ENCODE results near the gene ZNF443.
"Not testable (repeated sequence)": the region's sequence is repeated elsewhere in the genome, so short reads cannot be mapped to it uniquely, and the experiment has no call there.

The ZNF443 gene

DNA sequence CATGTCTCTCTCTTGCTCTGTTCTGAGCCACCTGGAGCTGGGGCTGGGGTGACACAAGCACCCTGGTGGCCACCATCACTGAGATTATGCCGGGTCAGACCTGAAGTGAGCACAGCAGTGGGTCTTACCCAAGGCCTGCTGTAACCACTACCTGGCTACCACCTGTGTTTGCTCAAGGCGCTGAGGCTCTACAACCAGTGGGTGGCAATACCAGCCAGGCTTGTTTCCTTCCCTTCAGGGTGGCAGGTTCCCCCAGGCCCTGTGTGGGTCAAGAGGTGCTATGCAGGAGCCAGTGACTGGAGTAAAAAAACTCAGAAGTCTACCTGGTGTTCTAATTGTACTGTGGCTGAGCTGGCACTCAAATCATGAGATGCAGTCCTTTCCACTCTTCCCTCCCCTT lies 8.0 kb upstream of the ZNF443 start:
- H3K4me3 ChIP-seq (ENCODE audit: low read length), result no peak overlapping the region
- TF ChIP-seq, protein P1, sequence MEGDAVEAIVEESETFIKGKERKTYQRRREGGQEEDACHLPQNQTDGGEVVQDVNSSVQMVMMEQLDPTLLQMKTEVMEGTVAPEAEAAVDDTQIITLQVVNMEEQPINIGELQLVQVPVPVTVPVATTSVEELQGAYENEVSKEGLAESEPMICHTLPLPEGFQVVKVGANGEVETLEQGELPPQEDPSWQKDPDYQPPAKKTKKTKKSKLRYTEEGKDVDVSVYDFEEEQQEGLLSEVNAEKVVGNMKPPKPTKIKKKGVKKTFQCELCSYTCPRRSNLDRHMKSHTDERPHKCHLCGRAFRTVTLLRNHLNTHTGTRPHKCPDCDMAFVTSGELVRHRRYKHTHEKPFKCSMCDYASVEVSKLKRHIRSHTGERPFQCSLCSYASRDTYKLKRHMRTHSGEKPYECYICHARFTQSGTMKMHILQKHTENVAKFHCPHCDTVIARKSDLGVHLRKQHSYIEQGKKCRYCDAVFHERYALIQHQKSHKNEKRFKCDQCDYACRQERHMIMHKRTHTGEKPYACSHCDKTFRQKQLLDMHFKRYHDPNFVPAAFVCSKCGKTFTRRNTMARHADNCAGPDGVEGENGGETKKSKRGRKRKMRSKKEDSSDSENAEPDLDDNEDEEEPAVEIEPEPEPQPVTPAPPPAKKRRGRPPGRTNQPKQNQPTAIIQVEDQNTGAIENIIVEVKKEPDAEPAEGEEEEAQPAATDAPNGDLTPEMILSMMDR (conservative IDR thresholded peaks at IDR 0.05; ENCODE audit: low read depth, low read length), result no peak
- DNase-seq (ENCODE audit: low read depth), result no peak

DNA sequence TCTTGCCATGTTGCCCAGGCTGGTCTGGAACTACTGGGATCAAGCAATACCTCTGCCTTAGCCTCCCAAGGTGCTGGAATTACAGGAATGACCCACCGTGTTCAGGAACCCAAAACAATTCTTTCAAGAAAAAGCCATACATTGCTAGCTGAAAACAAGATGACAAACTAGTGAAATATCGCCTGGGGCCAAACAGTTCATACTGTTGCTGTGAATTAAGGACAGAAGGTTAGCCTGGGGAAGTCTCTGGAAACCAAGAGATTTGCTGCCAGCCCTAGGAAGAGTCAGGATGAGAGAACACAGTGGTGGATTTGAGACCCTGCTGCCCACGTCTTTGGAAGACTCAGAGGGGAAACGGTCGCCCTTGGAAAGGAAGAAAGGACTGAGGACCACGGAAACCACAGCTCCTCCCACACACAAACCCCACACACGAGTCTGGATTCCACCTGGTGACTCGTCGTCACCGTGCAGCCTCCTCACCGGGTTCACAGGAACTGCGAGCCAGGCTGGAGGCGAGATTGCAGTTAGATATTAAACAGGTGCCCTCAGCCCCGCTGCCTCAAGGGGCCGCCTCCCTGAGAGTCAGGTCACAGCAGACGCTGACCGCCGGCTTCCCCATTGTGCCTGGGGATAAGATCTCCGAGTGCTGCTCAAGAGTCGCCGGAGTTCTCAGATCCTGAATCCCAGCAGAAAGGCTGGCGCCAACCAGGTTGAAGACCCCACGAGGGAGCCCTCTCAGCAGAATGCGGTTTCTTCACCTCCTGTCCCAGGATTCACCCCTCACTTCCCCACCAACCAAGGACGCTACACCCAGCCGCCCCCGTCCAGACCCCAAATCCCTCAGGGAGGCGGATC lies 908 bp downstream of the ZNF443 start:
- DNase-seq (ENCODE audit: low read depth), result peak; percentile 1
- H3K4me3 ChIP-seq (ENCODE audit: low read length), result peak overlapping the region; percentile 75

DNA sequence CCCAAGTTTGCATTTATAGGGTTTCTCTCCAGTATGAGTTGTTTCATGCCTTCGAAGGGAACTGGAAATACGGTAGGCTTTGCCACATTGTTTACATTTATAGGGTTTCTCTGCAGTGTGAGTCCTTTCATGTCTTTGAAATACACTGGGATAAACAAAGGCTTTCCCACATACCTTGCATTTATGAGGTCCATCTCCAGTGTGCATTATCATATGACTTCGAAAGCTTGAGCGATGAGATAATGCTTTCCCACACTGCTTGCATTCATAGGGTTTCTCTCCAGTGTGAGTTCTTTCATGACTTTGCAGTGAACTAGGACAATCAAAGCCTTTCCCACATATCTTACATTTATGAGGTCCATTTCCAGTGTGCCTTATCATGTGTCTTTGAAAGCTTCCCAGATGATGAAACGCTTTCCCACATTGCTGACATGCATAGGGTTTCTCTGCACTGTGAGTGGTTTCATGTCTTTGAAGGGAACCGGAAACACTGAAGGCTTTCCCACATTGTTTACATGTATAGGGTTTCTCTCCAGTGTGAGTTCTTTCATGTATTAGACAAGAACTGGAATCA lies 10.0 kb downstream of the ZNF443 start:
- DNase-seq (ENCODE audit: low read depth); H3K4me3 ChIP-seq (ENCODE audit: low read length): not testable (repeated sequence)

DNA sequence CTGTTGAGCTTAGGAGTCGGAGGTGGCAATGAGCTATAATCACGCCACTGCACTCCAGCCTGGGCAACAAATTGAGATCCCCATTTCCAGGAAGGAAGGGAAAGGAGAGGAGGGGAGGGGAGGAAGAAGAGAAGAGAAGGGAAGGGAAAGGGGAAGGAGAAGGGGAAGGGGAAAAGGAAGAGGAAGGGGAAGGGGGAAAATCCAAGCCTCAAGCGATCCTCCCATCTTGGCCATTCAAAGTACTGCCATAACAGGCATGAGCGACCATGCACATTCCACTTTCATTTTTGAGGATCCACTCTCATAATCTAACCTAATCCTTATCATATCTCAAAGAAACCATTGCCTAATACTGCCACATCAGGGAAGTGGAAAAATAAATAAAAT lies 14.9 kb downstream of the ZNF443 start:
- no peak for DNase-seq (ENCODE audit: low read depth)
- TF ChIP-seq, protein P1 (conservative IDR thresholded peaks at IDR 0.05; ENCODE audit: low read depth, low read length), result no peak
- no peak overlapping the region for H3K4me3 ChIP-seq (ENCODE audit: low read length)

DNA sequence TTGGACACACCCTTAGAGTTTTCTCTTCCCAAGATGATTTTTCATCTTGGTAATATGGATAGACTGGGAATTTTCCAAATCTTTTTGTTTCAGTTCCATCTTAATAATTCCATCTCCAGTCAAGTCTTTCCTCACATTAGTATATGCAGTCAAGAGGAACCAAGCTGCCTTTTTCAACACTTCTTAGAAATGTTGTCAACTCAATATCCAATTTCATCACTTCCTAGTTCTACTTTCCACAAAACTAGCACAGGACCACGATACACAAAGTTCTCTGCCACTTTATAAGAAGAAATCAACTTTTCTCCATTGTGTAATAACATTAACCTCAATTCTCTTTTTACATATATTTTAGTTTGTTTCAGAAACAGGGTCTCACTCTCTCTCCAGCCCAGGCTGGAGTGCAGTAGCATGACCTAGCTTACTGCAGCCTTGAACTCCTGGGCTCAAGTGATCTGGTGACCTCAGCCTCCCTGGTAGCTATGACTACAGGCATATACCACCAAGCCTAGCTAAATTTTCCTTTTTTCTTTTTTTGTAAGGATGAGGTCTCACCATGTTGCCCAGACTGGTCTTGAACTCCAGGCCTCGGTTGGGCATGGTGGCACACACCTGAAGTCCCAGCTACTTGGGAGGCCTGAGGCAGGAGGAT lies 15.5 kb downstream of the ZNF443 start:
- no peak overlapping the region for H3K4me3 ChIP-seq (ENCODE audit: low read length)
- DNase-seq (ENCODE audit: low read depth), result no peak
- TF ChIP-seq, protein P1 (conservative IDR thresholded peaks at IDR 0.05; ENCODE audit: low read depth, low read length), result no peak

DNA sequence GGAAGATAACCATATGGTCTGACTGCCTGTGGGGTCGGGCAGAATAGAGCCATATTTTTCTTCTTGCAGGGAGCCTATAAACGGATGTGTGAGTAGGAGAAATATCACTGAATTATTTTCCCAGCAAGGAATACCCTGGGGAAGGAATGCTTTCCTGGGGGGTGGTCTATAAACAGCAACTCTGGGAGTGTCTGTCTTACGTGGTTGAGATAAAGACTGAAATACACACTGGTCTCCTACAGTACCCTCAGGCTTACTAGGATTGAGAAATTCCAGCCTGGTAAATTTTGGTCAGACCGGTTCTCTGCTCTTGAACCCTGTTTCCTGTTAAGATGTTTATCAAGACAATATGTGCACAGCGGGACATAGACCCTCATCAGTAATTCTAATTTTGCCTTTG lies 23.5 kb downstream of the ZNF443 start:
- H3K4me3 ChIP-seq (ENCODE audit: low read length); DNase-seq (ENCODE audit: low read depth): not testable (repeated sequence)

DNA sequence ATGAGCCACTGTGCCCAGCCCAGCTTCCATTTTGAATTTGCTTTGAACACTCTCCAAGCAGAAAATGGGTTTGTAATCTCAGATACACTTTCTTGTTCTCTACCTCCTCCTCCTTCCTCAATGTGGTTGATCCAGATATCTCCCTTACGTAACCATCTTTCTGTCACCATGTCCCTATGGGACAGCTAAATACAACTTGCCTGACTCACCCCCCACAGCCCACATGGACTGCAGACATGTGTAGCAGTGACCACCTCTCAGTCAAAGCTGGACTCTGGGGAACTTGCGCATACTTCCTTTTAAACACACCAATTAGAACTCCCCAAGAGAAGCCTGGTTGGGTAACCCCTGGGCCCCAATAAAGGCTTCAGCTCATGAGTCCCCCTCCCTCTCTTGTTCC lies 28.9 kb downstream of the ZNF443 start:
- H3K4me3 ChIP-seq (ENCODE audit: low read length), result no peak overlapping the region
- no peak for DNase-seq (ENCODE audit: low read depth)
- TF ChIP-seq, protein P1 (conservative IDR thresholded peaks at IDR 0.05; ENCODE audit: low read depth, low read length), result no peak

DNA sequence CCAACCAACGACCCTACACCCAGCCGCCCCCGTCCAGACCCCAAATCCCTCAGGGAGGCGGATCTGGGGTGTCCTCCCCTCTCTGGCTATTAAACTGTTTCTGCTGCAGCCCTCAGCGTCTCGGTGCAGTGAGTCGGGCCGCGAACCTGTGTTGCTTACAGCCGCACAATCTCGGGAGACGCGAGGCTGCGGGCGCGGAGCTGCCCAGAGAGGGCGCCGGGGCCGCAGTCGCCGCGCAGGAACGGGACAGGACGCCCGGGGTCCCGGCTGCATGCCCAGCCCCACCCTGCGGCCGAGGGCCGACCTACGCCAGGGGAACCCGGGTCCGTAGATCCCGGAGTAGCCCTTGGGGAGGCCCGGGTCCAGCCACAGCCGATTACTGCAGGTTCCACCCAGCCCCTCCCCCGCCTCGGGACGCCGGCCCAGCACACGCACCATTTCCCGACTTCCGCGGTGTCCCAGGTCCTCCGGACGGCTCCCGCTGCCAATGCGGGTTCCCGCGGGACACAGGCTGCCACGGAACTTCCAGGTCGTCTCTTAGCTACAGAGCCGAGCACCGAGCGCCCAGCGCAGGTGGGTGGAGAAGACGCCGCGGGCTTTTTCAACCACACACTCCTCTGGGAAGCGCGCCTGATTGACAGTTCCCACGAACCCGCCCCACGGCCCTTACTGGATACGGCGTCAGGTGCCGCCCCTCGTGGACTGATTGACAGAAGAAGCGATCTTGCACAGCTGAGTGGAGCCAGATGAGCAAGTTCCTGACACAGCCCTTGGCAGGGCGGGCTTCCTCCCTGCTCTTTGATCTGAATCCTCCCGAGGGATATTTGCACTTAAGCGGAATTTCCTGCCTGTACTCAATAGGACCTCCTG lies 40.0 kb downstream of the ZNF443 start, which contains the start of gene ZNF799:
Gene ZNF799, minus strand, starts transcription at position 639 of the 870 bp plus-strand sequence. Its CDS starts 201 bp downstream, at position 438.
- DNase-seq (ENCODE audit: low read depth), result peak; percentile 84
- TF ChIP-seq, protein P1 (conservative IDR thresholded peaks at IDR 0.05; ENCODE audit: low read depth, low read length), result no peak
- peak within 1 kb of the TSS; percentile 74 for H3K4me3 ChIP-seq (ENCODE audit: low read length)

DNA sequence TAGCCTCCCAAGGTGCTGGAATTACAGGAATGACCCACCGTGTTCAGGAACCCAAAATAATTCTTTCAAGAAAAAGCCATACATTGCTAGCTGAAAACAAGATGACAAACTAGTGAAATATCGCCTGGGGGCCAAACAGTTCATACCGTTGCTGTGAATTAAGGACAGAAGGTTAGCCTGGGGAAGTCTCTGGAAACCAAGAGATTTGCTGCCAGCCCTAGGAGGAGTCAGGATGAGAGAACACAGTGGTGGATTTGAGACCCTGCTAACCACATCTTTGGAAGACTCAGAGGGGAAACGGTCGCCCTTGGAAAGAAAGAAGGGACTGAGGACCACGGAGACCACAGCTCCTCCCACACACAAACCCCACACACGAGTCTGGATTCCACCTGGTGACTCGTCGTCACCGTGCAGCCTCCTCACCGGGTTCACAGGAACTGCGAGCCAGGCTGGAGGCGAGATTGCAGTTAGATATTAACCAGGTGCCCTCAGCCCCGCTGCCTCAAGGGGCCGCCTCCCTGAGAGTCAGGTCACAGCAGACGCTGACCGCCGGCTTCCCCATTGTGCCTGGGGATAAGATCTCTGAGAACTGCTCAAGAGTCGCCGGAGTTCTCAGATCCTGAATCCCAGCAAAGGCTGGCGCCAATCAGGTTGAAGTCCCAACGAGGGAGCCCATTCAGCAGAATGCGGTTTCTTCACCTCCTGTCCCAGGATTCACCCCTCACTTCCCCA lies 40.8 kb downstream of the ZNF443 start:
- H3K4me3 ChIP-seq (ENCODE audit: low read length), result peak overlapping the region; percentile 74
- DNase-seq (ENCODE audit: low read depth), result not testable (repeated sequence)

DNA sequence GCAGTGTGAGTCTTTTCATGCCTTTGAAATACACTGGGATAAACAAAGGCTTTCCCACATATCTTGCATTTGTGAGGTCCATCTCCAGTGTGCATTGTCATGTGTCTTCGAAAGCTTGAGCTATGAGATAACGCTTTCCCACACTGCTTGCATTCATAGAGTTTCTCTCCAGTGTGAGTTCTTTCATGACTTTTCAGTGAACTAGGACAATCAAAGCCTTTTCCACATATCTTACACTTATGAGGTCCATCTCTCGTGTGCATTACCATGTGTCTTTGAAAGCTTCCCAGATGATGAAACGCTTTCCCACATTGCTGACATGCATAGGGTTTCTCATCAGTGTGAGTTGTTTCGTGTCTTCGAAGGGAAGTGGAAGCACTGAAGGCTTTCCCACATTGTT lies 49.7 kb downstream of the ZNF443 start:
- H3K4me3 ChIP-seq (ENCODE audit: low read length); DNase-seq (ENCODE audit: low read depth): not testable (repeated sequence)

DNA sequence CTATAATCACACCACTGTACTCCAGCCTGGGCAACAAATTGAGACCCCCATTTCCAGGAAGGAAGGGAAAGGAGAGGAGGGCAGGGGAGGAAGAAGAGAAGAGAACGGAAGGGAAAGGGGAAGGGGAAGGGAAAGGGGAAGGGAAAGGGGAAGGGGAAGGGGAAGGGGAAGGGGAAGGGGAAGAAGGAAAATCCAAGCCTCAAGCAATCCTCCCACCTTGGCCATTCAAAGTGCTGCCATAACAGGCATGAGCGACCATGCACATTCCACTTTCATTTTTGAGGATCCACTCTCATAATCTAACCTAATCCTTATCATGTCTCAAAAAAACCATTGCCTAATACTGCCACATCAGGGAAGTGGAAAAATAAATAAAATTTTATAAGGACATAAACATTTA lies 54.5 kb downstream of the ZNF443 start:
- H3K4me3 ChIP-seq (ENCODE audit: low read length); DNase-seq (ENCODE audit: low read depth): not testable (repeated sequence)
